LNCAP (cell line): ENCODE measurements around the gene PERCC1.

ENCODE experiments used
- CTCF ChIP-seq: fragments of 450-650 bp; IDR thresholded peaks from 2 replicates; pipeline ENCODE4 v1.5.1; 2017; ENCODE audit warnings: mild to moderate bottlenecking

The PERCC1 gene

DNA sequence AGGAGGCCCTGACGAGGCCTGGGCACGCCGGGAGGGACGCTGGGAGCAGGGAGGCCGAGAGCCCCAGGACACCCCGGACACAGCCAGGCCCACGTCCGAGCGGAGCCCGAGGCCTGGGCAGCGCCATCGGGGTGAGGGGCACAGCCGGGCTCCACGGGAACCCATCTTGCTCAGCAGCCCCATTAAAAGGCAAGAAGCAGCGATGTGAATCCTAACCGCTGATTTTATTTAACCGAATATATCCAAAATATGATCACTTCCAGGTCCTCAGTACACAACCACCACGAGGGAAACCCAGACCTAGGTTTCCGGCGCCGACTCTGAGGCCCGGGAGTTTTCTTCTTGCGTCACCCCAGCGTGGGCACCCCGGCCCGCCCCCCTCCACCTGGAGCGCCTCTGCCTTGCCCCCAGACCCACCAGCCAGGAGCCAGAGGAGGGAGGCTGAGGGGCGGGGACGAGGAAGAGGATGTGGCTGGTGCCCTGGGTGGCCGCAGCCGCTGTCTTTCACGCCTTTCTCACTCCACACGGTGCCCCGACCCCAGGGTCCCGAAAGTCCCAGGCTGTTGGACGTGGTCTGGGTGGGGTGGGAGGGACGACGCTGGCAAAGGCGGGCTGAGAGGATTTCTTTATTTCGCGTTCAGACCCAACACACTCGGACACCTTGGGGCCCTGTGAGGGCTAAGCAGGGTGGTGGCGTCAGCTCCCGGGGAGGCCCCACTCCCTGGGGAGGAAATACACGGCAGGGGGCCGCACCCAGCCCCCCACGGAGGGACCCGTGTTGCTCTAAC is 14.0 kb downstream of the PERCC1 start:
- TF ChIP-seq CTCF = no peak

DNA sequence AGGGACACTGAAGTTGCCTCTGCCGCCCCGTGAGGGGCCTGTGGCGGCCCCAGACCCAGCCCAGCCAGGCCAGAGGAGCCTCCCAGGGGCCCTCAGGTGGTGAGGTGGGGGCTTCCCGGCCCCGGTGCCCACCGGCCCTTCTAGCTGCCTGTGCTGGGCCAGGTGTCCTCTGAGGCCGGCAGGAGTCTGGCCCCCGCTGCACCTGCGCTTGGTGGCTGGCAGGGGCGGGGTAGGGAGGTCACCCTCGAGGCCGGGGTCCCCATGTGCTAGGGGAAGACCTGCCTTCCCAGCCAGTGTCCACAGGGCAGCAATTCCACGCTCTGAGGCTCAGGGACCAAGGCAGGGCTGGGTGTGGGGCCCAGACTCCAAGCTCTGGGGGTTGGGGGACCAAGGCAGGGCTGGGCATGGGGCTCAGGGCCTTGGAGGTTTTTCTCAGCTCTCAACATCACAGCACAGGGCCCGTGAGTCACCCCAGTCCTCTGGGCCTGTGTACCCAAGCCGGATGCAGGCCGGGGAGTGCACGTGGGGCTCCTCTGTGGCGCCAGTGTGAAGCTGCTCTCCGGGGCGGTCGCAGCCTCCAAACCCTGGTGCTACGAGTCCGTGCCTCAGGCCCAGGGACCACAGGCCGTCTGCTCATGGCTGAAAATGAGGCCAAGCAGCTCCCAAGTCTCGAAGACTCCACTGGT is 14.8 kb downstream of the PERCC1 start:
- TF ChIP-seq CTCF = no peak

- no peak for TF ChIP-seq CTCF
Measured at GRCh38 chr16:1446296-1447080, 15.6 kb downstream of the PERCC1 start.

DNA sequence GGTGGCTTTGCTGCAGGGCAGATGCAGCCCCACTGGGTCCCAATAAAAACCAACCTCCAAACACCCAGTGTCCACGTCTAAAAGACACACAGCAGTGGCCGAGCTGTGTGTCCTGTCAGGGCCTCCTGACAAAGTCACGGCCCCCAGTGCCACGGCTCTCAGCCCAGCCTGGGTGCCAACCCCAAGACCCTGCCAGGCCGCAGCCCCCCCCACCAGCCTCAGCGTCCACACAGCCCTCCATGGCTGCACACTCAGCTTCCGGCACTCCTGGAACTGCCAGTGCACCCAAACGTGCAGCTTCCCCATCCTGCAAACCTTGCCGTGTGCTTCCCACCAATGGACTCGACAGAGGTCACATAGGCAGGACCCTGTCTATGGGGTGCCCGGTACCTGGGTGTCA is 17.1 kb downstream of the PERCC1 start:
- no peak for TF ChIP-seq CTCF

- TF ChIP-seq CTCF = no peak
Measured at GRCh38 chr16:1448536-1449116, 17.7 kb downstream of the PERCC1 start.

GRCh38 chr16:1449201-1449788 is 18.4 kb downstream of the PERCC1 start:
- TF ChIP-seq CTCF = no peak

- TF ChIP-seq CTCF = no peak
Measured at GRCh38 chr16:1450218-1450617, 19.3 kb downstream of the PERCC1 start.
